Muscle layer of duodenum (tissue), 2 donors: Measurements from ENCODE around the gene DDX18.
A peak's percentile ranks its signal among the peaks of the same experiment; 100 is the strongest.

Experiments
- H3K27ac ChIP-seq: one replicate; pipeline ENCODE4 v1.7.0; 2013; ENCODE audit warnings: mild to moderate bottlenecking, low read length
- H3K27me3 ChIP-seq: one replicate; pipeline ENCODE4 v1.7.0; 2013; ENCODE audit warnings: low read depth, mild to moderate bottlenecking, control low read depth, low read length
- H3K36me3 ChIP-seq, 2 donors: one replicate each; pipeline ENCODE4 v1.7.0; 2013; ENCODE audit warnings: low read length in 2 of 2, control low read depth in 1 of 2, mild to moderate bottlenecking in 1 of 2; ENCODE audit not compliant: insufficient read depth in 2 of 2, control insufficient read depth in 1 of 2
- H3K4me1 ChIP-seq, 2 donors: one replicate each; pipeline ENCODE4 v1.7.0; 2013; ENCODE audit warnings: low read length in 2 of 2, mild to moderate bottlenecking in 2 of 2, control low read depth in 1 of 2, moderate library complexity in 1 of 2; ENCODE audit not compliant: insufficient read depth in 2 of 2, control insufficient read depth in 1 of 2
- H3K4me3 ChIP-seq, 2 donors: one replicate each; pipeline ENCODE4 v1.7.0; 2013; ENCODE audit warnings: low read length in 2 of 2, low read depth in 1 of 2, mild to moderate bottlenecking in 1 of 2
- H3K9me3 ChIP-seq, 2 donors: one replicate each; pipeline ENCODE4 v1.7.0; 2013; ENCODE audit warnings: low read length in 2 of 2, control low read depth in 1 of 2, mild to moderate bottlenecking in 1 of 2; ENCODE audit not compliant: control insufficient read depth in 1 of 2
- donor health status: healthy.

Gene DDX18

GRCh38 chr2:117834992-117835391, 20.5 kb downstream of the DDX18 start:
- Histone ChIP-seq H3K27me3 (no peaks in the 10 kb centered on the region), H3K9me3 (no peaks in the 10 kb centered on the region), H3K4me3 (no peak overlapping the region), H3K36me3 (peaks cover 24 to 37% of the 10 kb centered on the region in 2 donors), H3K4me1 (no peaks in the 10 kb centered on the region), H3K27ac (no peak overlapping the region)

- Histone ChIP-seq H3K36me3 (peaks cover 19 to 25% of the 10 kb centered on the region in 2 donors), H3K27ac (no peak overlapping the region), H3K4me3 (peak overlapping the region; percentile 47 to 59), H3K27me3 (no peaks in the 10 kb centered on the region), H3K4me1 (no peaks in the 10 kb centered on the region), H3K9me3 (no peaks in the 10 kb centered on the region)
Observed at GRCh38 chr2:117835990-117836760, 21.7 kb downstream of the DDX18 start.

- Histone ChIP-seq H3K36me3 (no peaks in the 10 kb centered on the region), H3K27me3 (peaks cover 4% of the 10 kb centered on the region)
Observed at GRCh38 chr2:117845304-117845703, 30.8 kb downstream of the DDX18 start.

GRCh38 chr2:117850015-117850414, 35.5 kb downstream of the DDX18 start:
- H3K9me3 ChIP-seq = no peaks in the 10 kb centered on the region
- no peak overlapping the region for H3K4me3 ChIP-seq
- peaks cover 4% of the 10 kb centered on the region for H3K27me3 ChIP-seq
- no peaks in the 10 kb centered on the region for H3K36me3 ChIP-seq
- H3K27ac ChIP-seq = no peak overlapping the region
- H3K4me1 ChIP-seq = no peaks in the 10 kb centered on the region

More at GRCh38 chr2:117845304-117845703, 30.8 kb downstream of the DDX18 start:
- Histone ChIP-seq H3K4me1 (no peaks in the 10 kb centered on the region), H3K9me3 (no peaks in the 10 kb centered on the region), H3K4me3 (no peak overlapping the region), H3K27ac (no peak overlapping the region)

GRCh38 chr2:117850461-117850860, 36.0 kb downstream of the DDX18 start:
- H3K4me1 ChIP-seq = no peaks in the 10 kb centered on the region
- peaks cover 4% of the 10 kb centered on the region for H3K27me3 ChIP-seq
- H3K9me3 ChIP-seq = no peaks in the 10 kb centered on the region
- no peaks in the 10 kb centered on the region for H3K36me3 ChIP-seq
- H3K27ac ChIP-seq = no peak overlapping the region
- no peak overlapping the region for H3K4me3 ChIP-seq

GRCh38 chr2:117851969-117852368, 37.5 kb downstream of the DDX18 start:
- no peaks in the 10 kb centered on the region for H3K9me3 ChIP-seq
- H3K4me3 ChIP-seq = no peak overlapping the region
- no peaks in the 10 kb centered on the region for H3K4me1 ChIP-seq
- H3K27me3 ChIP-seq = peaks cover 4% of the 10 kb centered on the region
- H3K36me3 ChIP-seq = no peaks in the 10 kb centered on the region
- no peak overlapping the region for H3K27ac ChIP-seq

- no peak overlapping the region for H3K4me3 ChIP-seq
Observed at GRCh38 chr2:117853316-117853715, 38.8 kb downstream of the DDX18 start.

GRCh38 chr2:117853873-117854272, 39.4 kb downstream of the DDX18 start:
- no peaks in the 10 kb centered on the region for H3K36me3 ChIP-seq

More at GRCh38 chr2:117853316-117853715, 38.8 kb downstream of the DDX18 start:
- peaks cover 4% of the 10 kb centered on the region for H3K27me3 ChIP-seq
- H3K27ac ChIP-seq = no peak overlapping the region
- no peaks in the 10 kb centered on the region for H3K9me3 ChIP-seq
- H3K4me1 ChIP-seq = no peaks in the 10 kb centered on the region
- no peaks in the 10 kb centered on the region for H3K36me3 ChIP-seq

GRCh38 chr2:117854610-117855009, 40.1 kb downstream of the DDX18 start:
- H3K27ac ChIP-seq = no peak overlapping the region
- H3K9me3 ChIP-seq = peaks cover 0 to 4% of the 10 kb centered on the region in 2 donors
- no peaks in the 10 kb centered on the region for H3K4me1 ChIP-seq
- no peak overlapping the region for H3K4me3 ChIP-seq
- H3K36me3 ChIP-seq = no peaks in the 10 kb centered on the region
- peaks cover 4% of the 10 kb centered on the region for H3K27me3 ChIP-seq

More at GRCh38 chr2:117853873-117854272, 39.4 kb downstream of the DDX18 start:
- H3K27ac ChIP-seq = no peak overlapping the region
- no peaks in the 10 kb centered on the region for H3K4me1 ChIP-seq
- H3K27me3 ChIP-seq = peaks cover 4% of the 10 kb centered on the region
- no peaks in the 10 kb centered on the region for H3K9me3 ChIP-seq
- no peak overlapping the region for H3K4me3 ChIP-seq

GRCh38 chr2:117855886-117856285, 41.4 kb downstream of the DDX18 start:
- Histone ChIP-seq H3K36me3 (no peaks in the 10 kb centered on the region), H3K9me3 (peaks cover 0 to 5% of the 10 kb centered on the region in 2 donors), H3K27me3 (no peaks in the 10 kb centered on the region), H3K4me3 (no peak overlapping the region), H3K27ac (no peak overlapping the region), H3K4me1 (no peaks in the 10 kb centered on the region)

- Histone ChIP-seq H3K27ac (no peak overlapping the region), H3K36me3 (no peaks in the 10 kb centered on the region), H3K27me3 (no peaks in the 10 kb centered on the region), H3K4me3 (no peak overlapping the region), H3K9me3 (peaks cover 0 to 5% of the 10 kb centered on the region in 2 donors), H3K4me1 (no peaks in the 10 kb centered on the region)
Observed at GRCh38 chr2:117856415-117857210, 42.1 kb downstream of the DDX18 start.
